GM21390 (cell line): Measurements from ENCODE around the gene NUDT2.
"Not testable (repeated sequence)": the region's sequence is repeated elsewhere in the genome, so short reads cannot be mapped to it uniquely, and the experiment has no call there.

Experiments used
- ATAC-seq: cut with Tn5 transposase; IDR thresholded peaks from one replicate; pipeline ENCODE4 v1.9.1; 2021; ENCODE audit not compliant: unreplicated experiment

The NUDT2 gene

DNA sequence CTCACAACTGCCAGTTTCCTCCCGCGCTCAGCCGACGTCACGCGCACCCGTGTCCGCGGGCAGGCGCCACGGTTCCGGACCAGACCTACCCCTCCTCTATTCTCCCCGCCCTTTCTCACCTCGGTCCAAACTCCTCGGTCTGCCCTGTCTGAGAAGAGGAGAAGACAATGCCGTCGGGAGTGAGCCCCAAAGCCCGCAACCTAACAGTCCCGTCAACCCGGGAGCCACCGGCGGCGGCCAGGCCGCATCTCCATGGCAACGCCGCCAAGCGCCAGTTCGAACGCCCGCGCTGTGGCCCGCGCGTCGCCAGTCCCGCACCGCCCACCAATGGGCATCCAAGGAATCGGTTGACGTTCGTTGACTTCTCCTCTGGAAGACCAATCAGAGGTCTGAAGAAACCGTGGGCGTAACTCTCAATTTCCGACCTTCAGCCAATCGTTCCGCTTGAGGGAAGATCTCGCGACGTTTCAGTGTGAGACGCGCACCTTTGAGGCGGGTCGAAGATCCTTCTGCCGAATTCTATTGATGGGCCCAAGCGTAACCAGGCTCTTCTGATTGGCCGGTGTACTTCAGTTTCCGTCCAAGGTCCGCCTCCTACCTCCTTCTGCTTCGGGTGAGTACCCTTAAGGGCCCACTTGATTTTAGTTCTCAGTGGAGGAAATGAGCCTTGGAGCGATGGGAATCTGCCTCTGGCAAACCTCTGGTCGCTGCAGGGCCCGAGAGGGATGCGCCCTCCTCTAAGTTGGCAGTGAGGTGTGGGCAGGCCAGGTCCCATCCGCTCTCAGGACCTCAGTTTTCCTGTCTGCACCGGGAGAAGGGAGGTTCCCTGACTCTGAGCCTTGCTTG is at the start of gene NUDT2, which contains the start of gene KIF24:
Gene NUDT2 (plus strand): TSS at position 583 of the 846 bp plus-strand sequence. CDS start 9,471 bp downstream, outside the sequence.
Gene KIF24 (minus strand): TSS at position 282 of the 846 bp plus-strand sequence. CDS start 17,922 bp downstream, outside the sequence.
- ATAC-seq: peak; percentile 94

DNA sequence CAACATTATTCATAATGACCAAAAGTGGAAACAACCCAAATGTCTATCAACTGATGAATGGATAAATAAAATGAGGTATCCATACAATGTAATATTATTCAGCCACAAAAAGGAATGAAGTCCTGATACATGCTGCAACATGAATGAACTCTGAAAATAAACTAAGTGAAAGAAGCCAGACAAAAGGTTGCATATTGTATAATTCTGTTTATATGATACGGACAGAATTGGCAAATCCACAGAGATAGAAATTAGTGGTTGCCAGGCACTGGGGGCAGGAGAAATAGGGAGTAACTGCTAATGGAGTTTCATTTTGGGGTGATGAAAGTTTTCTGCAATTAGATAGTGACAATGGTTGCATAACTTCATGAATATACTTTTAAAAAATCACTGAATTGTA is 47.3 kb upstream of the NUDT2 start:
- ATAC-seq: no peak

DNA sequence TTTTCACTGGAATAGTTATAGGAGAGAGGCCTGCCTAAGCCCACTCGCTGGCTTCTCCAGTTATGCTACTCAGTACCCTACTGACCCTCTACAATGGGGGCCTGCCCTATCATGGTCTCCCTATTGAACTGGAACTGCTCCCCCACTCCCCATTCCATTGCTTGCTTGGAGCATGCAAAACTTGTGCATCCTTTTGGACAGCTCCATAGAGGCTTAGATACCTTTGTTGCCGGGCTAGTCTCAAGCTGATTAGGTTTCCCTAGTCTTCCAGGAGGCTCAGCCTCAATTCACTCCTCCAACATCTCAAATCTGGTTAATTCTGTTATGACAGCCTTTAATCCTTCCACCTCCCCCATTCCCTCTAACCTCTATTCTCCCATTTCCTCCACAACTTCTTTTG is 40.2 kb upstream of the NUDT2 start:
- ATAC-seq: no peak

DNA sequence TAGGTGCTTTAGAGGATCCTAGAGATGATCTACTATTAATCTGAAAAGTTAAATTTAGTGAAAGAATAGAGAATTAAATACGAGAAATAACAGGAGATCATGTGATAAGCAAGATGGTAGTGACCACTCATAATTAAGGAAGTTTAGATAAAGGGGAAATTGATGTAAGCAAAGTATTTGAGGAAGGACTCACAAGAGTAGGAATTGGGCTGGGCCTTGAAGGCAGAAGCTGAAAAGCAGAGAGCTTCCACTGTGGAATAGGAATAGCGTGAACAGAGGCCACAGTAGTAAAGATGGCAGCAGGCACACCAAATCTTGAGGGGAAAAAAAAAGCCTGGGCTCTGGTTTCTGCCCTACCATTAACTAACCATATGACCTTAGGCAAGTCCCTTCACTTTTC is 38.3 kb upstream of the NUDT2 start:
- ATAC-seq: no peak

DNA sequence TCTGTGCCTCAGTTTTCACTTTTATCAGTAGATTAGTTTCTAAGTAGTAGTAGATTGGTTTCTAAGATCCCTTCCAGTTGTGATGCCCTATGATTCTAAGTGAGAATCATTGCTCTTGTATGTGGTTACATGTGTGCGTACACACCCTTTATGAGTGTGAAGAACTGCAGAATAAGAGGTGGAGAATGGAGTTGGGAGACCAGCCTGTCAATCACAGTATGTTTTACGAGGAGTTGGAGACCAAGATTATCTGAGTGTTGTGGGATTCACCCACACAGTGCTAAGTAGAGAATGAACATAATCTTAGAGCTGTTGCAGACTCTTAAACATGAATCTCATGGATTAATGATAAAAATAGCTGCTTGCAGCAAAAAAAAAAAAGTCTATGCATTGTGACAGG is 37.9 kb upstream of the NUDT2 start:
- no peak for ATAC-seq

DNA sequence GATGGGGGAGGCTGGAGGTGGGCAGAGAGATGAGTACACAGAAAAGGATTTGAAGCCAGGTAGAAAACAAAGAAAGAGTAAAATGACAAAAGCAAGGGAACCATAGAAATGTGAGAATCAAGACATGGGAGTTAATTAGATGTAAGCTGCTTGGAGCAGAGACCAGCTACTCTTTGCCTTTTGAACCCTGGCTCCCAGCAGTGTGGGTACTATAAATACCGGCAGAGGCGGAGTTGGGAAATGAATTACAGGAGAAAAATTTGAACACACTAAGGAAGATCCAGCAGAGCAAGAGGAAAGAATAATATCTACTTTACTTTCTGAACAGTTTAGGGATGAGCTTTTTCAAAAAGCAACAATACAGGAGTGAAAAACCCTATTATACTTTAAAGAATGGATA is 36.8 kb upstream of the NUDT2 start:
- ATAC-seq: no peak

DNA sequence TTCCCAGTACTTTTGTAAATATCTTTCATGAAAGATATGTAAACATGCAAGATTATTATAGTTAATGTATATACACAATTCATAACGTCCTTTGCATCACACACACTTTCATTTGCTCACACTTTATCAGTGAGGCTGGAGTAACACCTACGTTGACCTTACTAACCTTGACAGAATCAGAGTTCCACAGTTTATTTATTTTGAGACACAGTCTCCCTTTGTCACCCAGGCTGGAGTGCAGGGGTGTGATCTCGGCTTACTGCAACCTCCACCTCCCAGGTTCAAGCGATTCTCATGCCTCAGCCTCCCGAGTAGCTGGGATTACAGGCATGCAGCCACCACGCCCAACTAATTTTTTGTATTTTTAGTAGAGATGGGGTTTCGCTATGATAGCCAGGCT is 28.3 kb upstream of the NUDT2 start:
- not testable (repeated sequence) for ATAC-seq

DNA sequence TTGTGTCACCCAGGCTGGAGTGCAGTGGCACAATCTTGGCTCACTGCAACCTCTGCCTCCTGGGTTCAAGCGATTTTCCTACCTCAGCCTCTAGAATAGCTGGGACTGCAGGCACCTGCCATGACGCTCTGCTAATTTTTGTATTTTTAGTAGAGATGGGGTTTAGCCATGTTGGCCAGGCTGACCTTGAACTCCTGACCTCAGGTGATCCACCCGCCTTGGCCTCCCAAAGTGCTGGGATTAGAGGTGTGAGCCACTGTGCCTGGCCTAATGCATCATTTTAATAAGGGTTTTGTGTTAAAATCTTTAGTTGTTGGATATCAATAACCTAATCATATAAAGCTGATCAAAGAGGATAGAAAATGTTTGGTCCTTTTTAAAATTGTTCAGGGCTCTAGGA is 21.1 kb upstream of the NUDT2 start:
- ATAC-seq: not testable (repeated sequence)

DNA sequence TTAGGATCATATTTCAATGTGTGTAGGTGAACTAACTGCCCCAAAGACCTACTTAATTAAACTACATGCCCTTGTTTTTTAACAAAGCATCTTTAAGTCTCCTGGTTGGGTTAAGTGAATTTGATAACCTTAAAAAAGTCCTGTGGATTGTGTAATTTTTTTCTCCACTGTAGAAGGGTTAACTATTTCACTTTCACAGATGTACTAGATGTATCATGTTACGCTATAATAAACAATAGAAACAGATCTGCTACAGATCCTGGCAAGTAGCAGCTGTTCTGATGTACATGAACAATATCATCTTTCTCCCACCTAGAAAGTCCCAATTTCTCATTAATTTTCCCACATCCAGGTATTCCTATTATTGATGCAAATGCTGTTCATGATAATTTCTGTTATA is 19.2 kb upstream of the NUDT2 start:
- ATAC-seq: no peak

DNA sequence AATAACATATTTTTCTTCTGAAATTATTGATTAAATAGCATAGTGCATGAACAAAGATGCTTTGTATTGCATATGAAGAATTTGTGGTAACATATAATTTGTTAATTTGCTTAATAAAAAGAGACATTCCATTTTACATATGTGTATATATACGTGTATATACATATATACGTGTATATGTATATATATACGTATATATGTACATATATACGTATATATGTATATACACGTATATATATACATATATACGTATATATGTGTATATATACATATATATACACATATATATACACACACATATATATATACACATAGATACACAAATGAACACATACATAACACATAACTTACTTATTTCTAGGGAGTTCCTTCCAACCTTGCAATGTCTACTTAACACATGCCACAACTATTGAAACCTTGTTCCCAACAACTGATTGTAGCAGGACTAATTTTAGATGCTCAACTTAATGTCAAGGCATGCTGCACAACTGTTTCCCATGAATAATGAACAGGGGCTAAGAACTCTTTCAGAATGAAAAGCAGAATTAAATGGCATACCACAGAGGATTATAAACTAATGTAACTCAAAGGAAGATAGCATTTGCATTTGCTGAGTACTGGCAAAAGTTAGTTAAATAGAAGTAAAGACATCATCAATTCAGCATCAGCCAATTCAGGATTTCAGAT is 17.7 kb upstream of the NUDT2 start:
- no peak for ATAC-seq

DNA sequence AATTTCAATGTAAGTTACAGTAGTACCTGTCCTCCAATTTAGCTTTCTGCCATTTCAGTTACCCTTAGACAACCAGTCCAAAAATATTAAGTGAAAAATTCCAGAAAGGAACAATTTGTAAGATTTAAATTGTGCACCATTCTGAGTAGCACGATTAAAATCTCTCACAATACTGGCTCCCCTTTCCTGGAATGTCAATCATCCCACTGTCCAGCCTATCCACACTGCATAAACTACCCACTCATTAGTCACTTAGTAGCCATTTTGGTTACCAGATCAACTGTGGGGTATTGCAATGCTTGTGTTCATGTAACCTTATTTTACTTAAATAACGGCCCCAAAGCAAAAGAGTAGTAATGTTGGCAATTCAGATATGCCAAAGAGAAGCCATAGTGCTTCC is 11.9 kb upstream of the NUDT2 start:
- ATAC-seq: no peak

DNA sequence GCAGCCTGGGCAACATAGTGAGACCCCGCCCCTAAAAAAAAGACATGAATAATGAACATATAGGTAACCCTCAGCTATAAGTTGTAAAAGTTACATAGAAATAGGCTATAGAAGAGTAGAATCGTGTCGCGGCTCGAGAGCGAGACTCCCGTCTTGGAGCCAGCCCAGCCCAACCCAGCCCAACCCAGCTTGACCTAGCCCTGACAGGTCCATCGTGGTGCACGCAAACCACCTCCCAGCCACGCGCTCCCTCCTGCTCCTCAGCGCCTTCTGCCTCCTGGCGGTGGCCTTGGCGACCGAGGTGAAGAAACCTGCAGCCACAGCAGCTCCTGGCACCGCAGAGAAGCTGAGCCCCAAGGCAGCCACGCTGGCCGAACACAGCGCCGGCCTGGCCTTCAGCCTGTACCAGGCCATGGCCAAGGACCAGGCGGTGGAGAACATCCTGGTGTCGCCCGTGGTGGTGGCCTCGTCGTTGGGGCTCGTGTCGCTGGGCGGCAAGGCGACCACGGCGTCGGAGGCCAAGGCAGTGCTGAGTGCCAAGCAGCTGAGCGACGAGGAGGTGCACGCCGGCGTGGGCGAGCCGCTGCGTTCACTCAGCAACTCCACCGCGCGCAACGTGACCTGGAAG is 11.1 kb upstream of the NUDT2 start:
- ATAC-seq: no peak

DNA sequence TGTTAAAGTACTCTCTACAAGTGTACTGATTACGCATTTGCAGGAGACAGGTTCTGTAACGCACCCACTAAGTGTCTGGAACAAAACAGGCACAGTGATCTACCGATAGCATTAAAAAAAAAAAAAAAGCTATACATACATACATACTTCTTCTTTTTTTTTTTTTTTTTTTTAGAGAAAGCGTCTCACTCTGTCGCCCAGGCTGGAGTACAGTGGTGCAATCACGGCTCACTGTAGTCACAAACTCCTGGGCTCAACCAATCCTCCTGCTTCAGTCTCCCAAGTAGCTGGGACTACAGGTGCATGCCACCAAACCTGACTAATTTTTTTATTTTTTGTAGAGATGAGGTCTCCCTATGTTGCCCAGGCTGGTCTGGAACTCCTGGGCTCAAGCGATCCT is 7.9 kb upstream of the NUDT2 start:
- ATAC-seq: no peak

DNA sequence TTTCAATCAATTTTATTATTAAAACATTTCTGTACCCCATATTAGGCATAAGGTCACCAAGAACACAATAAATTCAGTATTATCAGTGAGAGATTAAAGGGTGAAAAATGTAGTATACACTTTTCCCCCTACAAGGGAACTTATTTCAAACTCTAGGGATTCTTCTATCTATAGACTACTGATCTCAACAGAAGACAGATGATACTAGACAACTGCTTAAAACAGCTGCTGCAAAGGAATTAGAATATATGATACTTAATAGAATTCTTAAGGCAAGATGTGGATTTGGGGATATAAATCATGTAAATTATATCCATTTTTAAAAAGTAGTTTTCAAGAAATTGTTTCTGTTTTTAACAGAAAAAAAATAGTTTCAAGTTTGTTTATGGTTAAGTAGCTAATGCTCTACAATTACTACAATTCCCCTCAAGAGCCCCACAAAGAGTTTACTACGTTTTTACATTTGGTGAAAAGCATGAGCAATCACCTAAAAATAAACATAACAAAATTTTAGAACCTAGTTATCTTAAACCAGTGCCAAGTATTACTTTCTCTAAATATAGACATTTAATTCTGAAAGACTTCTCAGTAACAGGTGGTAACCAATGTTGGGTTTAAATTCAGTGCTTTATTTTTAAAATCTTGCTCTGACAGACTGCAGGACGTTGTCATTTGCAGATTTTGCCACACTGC is 6.3 kb upstream of the NUDT2 start:
- no peak for ATAC-seq

DNA sequence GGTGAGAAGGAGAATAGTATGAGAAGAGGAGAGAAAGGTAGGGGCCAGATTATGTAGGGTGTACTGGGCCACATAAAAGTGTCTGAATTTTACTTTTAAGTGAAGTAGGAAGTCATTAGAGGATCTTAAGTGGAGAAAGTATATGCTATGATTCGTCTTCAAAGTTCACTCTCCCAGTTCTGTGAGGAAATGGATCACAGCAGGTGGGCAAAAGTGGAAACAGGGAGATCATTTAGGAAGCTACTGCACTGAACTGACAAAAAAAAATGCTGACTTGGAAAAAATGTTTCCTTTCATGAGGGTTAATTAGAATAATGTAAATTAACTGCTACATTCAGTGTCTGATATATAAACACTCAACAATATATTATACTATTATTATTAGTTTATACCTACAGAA is 2.7 kb upstream of the NUDT2 start:
- ATAC-seq: no peak

DNA sequence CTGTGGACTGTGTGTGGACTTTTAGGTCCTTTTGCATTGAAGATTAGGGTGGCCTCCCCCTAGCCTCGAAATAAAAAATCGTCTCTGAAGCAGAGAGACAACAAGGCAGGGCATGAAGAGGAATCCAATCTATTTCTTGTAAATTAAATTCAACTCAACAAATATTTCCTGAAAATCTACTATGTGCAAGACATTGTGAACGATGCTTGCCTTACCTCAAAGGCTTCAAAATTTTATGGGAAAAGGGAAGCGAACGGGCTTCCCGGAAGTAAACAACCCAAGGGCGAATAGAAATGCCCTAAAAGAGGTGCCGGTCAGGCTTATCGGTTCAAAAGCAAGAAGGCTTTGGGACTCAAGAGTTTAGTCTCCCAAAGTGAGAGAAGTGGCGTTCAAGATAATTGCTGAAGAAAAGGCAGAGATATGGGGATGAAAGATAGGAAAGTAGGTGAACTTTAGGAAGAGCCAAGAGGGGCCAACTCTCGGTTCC is 826 bp upstream of the NUDT2 start:
- peak; percentile 0 for ATAC-seq

DNA sequence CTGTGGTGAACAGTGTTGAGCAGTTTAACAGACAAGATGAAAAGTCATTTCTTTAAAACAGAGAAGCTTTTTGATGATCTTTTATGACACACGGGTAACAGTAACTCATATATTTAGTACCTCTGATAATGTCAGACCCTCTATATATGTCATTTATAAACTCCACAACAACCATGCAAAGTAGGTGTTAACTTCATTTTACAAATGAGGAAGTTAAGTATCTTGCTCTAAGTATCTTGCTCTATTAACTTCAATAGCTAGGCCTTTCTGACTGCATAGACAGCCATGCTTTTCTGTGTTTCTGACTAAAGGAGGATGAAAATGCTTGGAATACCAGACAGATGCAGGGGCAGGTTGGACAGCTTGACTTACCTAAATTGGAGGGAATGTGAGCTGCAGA is 1.8 kb downstream of the NUDT2 start:
- ATAC-seq: no peak

DNA sequence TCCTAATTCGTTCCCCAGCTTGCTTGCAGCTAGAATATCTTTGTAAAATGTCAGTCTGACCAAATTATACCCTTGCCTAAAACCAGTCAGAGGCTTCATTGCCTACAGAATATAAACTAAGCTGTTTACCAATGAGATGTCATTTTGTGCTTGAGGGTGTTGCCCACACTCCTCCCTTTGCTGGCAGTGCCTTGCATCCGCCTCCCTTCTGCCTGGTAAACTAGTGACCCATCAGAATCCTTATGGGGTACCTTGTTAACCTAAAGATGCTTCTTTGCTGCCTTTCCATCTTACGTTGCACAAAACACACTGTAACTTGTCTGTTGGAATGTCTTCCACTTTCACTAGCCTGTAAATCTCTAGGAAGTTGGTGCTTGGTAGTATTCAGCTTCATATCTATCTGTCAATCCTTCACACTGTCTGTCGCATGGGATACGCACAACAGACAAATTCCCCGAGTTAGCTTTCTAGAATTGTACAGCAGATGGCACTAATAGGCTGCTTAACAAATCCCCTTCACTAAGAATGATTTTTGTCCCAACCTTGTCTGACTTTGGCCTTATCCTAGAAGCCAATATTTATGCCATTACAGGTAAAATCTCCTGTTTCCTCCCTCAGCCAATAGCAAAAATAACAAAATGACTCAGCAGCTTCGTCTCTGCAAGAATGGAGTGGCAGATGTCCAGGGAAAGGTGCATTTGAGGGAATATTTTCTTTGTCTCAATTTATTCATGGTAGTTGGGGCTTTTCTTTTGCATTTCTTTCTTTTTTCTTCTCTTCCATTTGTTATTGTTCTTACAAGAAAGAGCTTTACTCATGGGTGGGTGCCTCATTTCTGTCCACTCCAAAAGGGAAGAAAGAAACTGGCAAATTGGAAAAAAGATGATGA is 3.0 kb downstream of the NUDT2 start:
- ATAC-seq: no peak

DNA sequence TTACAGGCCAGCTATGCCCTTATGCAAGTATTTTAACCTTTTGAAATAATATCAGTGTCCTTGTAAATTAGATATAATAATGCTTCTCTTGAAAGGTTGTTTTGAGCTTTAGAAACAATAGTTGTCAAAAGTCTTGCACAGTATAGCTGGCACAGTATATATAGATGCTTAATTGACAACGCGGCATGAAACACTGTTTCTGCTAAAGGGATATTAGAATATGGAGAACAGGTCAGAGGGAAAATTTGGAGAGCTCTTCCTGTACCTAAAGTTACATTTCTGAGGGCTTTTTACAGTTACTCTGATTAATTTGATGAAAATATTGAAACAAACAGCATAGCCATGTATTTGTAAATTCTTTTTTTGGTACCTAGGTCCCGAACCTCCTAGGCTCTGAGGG is 4.5 kb downstream of the NUDT2 start:
- no peak for ATAC-seq

DNA sequence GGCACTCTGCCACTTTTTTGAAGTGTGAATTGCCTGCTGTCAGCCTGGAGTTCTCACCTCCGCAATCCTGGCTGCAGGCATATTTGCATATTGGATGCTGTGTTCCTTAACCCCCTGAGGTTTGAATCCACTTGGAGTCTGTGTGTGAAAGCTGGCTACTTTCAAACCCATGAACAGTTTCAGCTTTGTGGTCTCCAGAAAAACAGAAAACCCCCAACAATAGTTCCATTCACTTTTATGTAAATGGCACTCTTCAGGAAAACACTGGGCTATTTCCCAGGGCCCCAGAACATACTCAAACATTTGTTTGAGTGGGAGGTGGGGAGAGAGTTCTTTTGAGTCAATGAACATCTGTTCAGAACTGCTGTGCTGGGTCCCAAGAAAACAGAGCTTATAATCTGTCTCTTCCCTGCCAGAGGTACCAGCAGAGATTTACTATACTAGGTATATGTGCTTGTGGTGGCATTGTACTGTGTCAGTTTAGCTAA is 5.0 kb downstream of the NUDT2 start:
- no peak for ATAC-seq
